ENCODE measurements around the gene CCSAP.

Gene CCSAP

GRCh38 chr1:229287267-229287666 lies 55.6 kb downstream of the CCSAP start:
- no peak for DNase-seq (ENCODE audit: low spot score)

GRCh38 chr1:229286099-229286766 lies 56.6 kb downstream of the CCSAP start:
- DNase-seq (ENCODE audit: low spot score), result no peak

- DNase-seq (ENCODE audit: low spot score), result no peak
Measured at GRCh38 chr1:229285440-229285839, 57.4 kb downstream of the CCSAP start.

GRCh38 chr1:229284887-229285286 lies 58.0 kb downstream of the CCSAP start:
- no peak for DNase-seq (ENCODE audit: low spot score)

GRCh38 chr1:229283183-229283611 lies 59.6 kb downstream of the CCSAP start:
- DNase-seq (ENCODE audit: low spot score), result no peak

GRCh38 chr1:229282295-229282823 lies 60.5 kb downstream of the CCSAP start:
- no peak for DNase-seq (ENCODE audit: low spot score)

GRCh38 chr1:229281339-229281926 lies 61.4 kb downstream of the CCSAP start:
- DNase-seq (ENCODE audit: low spot score), result no peak

- no peak for DNase-seq (ENCODE audit: low spot score)
Measured at GRCh38 chr1:229280921-229281320, 61.9 kb downstream of the CCSAP start.

GRCh38 chr1:229280037-229280828 lies 62.6 kb downstream of the CCSAP start:
- no peak for DNase-seq (ENCODE audit: low spot score)

GRCh38 chr1:229279242-229279641 lies 63.6 kb downstream of the CCSAP start:
- DNase-seq (ENCODE audit: low spot score), result no peak

- no peak for DNase-seq (ENCODE audit: low spot score)
Measured at GRCh38 chr1:229278120-229278741, 64.6 kb downstream of the CCSAP start.

- no peak for DNase-seq (ENCODE audit: low spot score)
Measured at GRCh38 chr1:229275005-229275404, 67.8 kb downstream of the CCSAP start.

- no peak for DNase-seq (ENCODE audit: low spot score)
Measured at GRCh38 chr1:229273507-229274232, 69.2 kb downstream of the CCSAP start.

GRCh38 chr1:229272164-229273158 lies 70.4 kb downstream of the CCSAP start:
- no peak for DNase-seq (ENCODE audit: low spot score)

- peak; percentile 79 for DNase-seq (ENCODE audit: low spot score)
Measured at GRCh38 chr1:229271448-229272159, 71.2 kb downstream of the CCSAP start.

Data from left forelimb (tissue), 1 donor.